Ramos (cell line): ENCODE measurements around the gene TRMT6.

Experiments used
- in situ Hi-C: fragments of 300-500 bp; cut with MboI; formaldehyde crosslinking; loops from one replicate; pipeline ENCODE4 v1.14.3; 2022; ENCODE audit warnings: low sequenced_read_pairs; ENCODE audit not compliant: unreplicated experiment

TRMT6 gene, protein sequence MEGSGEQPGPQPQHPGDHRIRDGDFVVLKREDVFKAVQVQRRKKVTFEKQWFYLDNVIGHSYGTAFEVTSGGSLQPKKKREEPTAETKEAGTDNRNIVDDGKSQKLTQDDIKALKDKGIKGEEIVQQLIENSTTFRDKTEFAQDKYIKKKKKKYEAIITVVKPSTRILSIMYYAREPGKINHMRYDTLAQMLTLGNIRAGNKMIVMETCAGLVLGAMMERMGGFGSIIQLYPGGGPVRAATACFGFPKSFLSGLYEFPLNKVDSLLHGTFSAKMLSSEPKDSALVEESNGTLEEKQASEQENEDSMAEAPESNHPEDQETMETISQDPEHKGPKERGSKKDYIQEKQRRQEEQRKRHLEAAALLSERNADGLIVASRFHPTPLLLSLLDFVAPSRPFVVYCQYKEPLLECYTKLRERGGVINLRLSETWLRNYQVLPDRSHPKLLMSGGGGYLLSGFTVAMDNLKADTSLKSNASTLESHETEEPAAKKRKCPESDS

DNA sequence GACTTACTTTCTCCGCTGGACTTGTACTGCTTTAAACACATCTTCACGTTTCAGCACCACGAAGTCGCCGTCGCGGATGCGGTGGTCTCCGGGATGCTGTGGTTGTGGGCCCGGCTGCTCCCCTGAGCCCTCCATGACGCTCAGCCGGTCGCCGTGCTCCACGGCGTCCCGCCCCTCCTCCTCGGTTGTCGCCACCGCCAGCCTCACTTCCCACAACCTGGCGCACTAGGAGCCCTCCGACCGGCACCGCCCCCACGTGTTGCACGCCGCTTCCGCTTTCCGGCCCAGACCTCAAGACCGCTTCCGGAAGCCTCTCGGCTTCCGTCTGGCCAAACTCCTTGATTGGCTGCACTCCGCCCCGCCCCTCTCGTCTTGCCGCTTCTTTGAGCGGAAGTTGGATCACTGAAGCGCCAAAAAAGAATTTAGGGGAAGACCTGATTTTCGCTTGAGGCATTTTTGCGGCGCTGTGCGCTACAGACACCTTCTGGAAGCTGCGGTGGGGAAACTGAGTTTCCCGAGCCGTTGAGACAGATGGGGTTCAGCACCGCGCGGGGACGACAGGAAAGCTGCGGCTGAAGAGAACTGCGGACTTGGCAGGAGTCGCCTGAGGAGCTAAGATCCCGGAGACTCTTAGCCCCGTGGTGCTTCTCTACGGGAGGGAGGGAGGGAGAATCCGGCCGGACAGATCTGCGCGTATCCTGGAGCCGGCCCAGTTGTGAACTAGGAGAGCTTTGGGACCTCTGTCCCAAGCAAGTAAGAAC, at the start of gene TRMT6, which contains the start of gene MCM8:
Gene TRMT6, minus strand, starts transcription at position 263 of the 761 bp plus-strand sequence. Its CDS starts 128 bp downstream, at position 135.
Gene MCM8, plus strand, starts transcription at position 382 of the 761 bp plus-strand sequence. CDS start 1,364 bp downstream, outside the sequence.
- in situ Hi-C loops, result no loop called here

DNA sequence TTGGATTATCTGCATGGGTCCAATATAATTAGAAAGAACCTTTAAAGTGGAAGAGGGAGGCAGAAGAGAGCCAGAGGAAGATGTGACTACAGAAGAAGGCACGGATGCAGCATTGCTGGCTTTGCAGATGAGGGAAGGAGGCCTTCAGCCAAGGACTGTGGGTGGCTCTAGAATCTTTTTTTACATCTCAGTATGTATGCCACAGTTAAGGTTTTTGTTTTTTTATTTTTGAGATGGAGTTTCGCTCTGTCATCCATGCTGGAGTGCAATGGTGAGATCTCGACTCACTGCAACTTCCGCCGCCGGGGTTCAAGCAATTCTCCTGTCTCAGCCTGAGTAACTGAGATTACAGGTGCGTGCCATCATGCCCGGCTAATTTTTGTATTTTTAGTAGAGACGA, 49.5 kb upstream of the TRMT6 start:
- in situ Hi-C loops, result no loop called here

DNA sequence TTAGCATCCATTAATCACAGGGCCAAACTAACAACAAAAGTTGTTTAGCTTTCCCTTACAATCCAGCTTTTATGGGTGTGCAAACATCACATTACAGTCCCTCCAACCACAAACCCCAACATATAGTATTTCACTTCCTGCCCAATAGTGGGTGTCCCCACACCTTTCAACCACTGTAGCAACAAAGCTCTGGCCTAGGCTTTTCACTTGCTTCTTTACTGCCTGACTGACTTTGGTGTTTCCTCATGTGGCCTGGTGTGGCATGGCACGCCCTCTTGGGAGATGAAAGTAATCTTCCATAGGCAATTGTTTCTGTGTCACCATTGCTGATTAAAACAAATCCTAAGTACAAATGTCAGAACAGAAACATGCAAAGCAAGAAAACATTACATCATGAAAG, 46.4 kb upstream of the TRMT6 start:
- in situ Hi-C loops, result no loop called here

DNA sequence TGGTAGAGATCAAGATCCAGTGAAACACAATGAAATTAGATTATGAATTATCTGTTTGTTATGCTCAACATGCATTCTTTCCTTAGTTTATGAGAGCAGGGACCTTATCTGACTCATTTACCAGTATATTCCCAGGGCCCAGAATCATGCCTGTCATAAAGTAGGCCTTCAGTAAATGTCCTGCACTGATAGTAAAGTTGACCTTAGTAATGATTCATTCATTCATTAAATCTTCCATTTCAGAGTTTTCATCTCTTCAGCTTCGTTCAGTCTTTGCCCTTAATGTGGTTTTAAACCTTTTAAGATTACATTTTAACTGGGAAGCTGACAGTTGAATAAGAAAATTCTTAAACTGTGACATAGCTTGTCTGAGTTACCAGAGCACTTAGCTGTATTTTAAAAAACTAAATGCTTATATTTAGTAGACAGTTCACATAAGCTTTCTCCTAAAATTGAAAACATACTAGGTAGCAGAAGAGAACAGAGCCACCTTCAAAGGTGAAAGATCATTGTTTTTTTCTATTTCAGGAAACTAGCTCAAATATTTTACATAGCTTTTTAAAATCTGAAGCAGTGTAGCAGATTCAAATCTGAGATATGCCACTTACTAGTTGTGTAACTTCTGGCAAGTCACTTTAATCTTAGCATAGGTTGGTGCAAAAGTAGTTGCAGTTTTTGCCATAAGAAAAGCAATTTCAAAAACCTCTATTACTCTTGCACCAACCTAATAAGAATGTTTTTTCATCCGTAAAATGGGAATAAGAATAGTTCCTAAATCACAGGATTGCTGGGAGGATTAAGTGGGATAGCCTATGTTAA, 41.5 kb upstream of the TRMT6 start:
- in situ Hi-C loops, result no loop called here

DNA sequence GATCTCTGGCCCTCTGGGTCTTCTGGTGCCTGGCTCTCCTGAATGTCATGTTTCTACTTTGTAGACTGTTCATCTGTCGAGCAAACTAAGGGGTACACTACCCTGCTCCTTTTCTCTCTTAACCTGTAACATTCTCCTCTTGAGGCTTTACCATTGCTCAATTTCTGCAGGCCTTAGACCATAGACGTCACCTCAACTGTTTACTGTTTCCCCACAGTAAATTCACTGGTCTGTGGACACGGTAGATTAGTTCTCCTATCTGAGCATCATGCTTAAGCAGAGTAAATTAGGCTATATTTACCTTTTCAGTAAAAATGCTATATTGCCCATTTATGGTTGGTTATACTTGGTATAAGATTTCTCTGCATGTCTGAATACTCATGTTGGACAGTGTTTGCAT, 40.6 kb upstream of the TRMT6 start:
- in situ Hi-C loops, result no loop called here

DNA sequence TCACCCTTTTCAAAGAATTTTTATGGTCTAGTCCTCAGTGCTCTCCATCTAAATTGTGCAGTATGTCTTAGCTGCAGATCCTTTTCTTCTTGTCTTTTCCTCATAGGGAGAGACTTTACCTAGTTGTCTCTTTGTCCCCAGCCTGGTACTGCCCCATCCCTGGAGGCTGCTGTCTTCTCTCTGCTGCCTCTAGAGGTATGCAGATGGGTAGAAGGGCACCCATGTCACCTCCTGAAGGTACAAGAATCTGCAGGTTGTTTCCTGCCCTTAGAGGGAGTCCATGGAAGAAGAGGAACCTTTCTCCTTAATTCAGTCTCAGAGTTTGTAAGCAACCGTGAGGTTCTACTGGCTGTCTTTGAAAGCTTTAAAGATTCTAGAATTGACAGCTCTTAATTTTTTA, 39.2 kb upstream of the TRMT6 start:
- in situ Hi-C loops, result no loop called here

DNA sequence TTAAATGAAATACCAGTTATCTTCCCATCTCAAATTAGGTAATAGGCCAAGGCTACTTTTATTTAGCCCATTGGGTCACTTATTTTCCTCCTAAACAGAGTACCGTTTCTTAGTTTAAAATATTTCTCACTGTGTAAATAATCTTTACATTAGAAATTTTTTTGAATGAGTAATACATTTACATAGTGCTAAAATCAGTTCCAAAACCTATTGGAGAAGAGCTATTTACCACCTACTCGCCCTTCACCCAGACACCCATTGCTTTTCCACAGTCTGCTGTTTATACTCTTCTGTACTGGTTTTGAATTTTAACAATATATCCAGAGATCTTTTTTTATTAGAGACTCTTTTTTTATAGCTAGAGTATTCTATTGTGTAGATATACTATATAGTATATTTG, 37.0 kb upstream of the TRMT6 start:
- in situ Hi-C loops, result no loop called here

DNA sequence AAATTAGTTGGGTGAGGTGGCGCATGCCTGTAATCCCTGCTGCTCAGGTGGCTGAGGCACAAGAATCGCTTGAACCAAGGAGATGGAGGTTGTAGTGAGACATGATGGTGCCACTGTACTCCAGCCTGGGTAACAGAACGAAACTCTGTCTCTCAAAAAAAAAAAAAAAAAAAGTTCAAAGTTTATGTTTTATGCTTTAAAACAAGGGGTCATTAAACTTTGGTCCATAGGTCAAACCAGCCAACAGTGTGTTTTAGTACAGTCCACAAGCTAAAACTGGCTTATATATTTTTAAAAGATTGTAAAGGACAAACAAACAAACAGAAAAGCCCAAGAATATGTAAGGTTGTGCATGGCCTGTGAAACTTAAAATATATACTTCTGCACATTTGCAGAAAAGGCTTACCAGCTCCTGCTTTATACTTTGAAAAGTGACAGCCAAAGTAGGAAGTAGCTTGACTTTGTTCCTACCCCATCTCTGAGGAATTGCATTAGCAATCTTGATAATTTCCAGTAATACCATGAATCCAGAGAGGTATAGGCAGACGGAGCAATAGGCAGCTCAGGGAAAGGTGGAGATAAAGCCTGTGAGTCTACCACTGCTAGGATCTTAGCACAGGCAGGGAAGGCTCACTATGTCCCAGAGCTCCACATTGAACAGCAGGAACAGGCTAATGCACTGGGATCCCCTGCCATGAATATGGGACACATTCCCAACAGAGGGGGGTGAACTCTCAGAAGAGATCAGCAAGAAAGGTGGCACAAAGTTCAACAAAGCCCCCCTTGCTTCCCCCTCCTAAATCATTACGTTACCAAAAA, 30.6 kb upstream of the TRMT6 start:
- in situ Hi-C loops, result no loop called here

DNA sequence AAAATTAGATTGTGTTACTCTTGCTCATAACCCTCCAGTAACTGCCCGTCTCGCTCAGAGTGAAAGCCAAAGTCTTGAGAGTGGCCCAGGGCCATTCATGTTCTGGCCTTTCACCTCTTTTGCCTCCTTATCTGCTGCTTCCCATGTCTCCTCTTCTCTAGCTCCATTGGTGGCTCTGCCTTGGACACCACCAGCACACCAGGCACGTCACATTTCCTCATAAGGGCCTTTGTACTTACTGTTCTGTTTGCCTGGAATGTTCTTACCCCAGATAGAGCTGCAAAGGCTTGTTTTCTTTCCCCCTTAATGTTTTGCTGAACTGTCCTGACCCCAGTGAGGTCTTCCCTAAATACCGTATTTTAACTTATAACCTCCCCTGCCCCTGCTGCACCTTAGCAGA, 29.5 kb upstream of the TRMT6 start:
- in situ Hi-C loops, result no loop called here

DNA sequence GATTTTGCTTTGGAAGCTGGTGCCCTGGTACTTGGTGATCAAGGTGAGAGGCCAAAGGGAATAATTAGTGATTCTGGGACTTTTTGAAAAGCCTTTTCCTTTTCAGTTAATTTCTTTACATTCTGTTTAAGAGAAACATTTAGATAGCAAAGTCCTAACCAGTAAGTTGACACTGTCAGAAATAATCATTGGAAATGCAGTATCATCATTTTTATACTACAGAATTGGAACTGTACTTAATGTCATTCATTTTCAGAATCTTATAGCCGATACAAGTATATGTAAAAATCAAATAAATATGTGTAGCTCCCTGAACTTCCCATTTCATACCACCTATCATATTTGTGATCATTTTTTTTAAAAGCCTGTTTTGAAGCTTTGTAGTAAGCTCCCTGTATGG, 27.6 kb upstream of the TRMT6 start:
- in situ Hi-C loops, result no loop called here

DNA sequence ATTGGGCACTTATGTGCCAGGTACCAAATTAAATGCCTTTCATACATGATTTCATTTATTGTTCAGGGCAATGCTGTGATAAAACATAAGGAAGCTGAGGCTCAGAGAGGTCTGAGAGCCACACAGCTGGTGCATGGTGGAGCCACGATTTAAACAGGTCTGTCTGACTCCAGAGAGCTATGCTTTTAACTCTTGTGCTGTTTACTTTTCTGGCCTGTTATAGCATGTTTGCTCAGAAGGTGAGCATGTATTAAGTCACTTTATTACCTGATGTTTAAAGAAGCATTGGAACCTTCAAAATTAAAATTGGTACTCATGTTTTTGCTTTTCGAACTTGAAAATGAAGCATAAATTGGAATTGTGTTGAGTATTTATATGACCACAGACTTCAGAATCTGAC, 26.9 kb upstream of the TRMT6 start:
- in situ Hi-C loops, result no loop called here

DNA sequence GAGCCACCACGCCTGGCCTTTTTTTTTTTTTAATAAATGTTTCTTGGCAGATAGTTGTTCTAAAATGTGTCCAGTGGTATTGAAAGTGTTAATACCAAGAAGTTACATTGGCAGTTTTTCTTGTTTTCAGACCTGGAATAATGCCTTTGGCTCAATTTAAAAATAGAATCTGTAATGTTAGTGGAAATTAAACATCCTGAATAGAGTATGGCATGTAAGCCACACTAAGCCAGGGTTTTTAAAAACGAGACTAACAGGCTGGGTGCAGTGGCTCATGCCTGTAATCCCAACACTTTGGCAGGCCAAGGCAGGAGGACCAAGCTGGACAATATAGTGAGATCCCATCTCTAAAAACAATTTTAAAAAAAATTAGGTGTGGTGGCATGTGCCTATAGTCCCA, 25.4 kb upstream of the TRMT6 start:
- in situ Hi-C loops, result no loop called here

DNA sequence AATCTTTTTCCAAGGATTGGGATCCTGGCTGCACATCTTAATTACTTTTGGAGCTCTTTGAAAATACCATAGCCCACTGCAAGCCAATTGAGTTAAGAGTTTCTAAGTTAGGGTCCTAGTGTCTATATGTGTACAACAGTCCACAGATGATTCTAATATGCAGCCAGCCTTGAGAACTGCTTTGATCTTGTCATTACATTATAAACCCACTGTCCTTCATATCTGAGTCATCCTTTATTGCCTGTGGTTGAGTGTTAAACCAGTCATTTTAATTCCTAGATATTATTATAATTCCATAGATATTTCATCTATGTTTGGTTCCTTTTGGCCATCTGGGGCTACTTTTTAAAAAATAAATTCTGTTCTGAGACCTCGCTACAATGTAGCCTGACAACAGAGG, 24.2 kb upstream of the TRMT6 start:
- in situ Hi-C loops, result no loop called here

DNA sequence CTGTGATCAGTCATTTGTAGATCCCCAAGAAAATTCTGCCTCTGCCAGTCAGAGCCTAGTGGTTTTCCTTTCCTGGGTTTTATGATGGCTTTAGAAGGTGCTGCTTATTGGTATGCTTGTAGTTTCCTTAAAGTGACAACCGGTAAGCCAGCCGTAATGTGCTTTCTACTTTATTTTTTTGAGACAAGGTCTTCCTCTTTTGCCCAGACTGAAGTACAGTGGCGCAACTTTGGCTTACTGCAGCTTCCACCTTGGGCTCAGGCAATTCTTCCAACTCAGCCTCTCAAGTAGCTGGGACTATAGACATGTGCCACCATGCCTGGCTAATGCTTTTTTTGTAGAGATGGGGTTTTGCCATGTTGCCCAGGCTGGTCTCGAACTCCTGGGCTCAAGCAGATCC, 23.6 kb upstream of the TRMT6 start:
- in situ Hi-C loops, result no loop called here

DNA sequence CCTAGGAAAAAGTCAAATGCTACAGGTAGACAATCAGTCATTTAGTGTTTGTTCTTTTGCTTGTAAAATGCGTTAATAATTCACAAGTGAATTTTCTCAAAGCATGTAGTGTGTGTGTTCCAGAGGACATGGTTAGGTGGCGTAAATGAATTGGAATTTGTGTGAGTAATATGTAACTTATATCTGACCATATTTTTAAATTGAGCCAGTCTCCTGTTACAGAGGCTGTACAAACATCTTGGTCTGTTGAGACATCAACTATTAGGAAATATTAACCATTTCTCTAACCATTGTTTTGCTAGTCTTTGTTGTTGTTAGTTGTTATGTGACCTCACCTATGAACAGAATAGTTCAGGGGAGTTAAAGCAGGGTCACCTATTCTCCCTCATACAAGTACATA, 22.8 kb upstream of the TRMT6 start:
- in situ Hi-C loops, result no loop called here

DNA sequence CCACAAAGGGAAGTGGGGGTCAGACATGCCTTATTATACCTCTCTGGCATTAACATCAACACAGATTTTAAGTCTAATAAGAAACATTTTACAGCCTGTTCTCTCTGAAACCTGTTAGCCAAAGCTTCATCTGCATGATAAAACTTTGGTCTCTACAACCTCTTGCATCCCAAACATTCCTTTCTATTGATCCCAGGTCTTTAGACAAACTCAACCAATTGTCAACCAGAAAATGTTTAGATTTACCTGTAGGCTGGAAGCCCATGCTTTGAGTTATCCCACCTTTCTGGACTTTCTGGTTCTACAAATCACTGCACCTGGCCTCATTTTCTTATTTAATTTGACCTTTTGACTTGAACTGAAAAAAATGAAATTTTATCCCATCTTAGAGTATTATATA, 20.9 kb upstream of the TRMT6 start:
- in situ Hi-C loops, result no loop called here

DNA sequence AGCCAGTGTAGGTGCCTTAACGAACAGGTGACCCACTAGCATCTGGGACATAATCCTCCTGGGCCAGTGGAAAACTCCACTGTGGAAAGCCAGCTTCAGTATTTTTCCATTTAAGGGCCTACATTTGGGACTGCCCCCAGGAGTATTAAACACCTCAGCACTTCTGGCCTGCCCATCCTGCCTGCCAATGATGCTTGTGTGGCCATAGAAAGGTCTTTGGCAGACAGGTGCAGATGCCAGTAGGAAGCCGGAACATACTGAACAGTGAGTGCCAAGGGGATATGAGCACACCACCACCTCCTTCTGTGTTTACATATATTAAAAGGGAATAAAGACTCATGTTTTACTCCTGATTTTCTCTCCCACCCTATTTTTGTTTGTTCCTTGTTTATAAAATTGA, 20.0 kb upstream of the TRMT6 start:
- in situ Hi-C loops, result no loop called here

DNA sequence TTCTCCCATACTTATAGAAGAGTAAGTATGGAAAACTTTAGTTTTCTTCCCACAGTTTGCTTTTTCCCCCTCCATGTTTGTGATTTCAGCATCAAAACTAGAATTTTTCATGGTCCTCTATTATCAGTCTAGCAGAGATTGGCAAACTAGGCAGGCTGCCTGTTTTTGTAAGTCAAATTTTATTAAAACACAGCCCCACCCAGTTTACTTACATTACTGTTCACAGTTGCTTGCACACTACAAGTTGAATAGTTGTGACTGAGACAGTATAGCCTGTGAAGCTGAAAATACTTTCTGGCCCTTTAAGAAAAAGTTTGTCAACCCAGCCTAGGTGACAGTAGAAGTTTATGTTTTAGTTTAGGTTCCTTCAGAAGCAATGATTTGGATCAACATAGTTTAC, 19.6 kb upstream of the TRMT6 start:
- in situ Hi-C loops, result no loop called here

DNA sequence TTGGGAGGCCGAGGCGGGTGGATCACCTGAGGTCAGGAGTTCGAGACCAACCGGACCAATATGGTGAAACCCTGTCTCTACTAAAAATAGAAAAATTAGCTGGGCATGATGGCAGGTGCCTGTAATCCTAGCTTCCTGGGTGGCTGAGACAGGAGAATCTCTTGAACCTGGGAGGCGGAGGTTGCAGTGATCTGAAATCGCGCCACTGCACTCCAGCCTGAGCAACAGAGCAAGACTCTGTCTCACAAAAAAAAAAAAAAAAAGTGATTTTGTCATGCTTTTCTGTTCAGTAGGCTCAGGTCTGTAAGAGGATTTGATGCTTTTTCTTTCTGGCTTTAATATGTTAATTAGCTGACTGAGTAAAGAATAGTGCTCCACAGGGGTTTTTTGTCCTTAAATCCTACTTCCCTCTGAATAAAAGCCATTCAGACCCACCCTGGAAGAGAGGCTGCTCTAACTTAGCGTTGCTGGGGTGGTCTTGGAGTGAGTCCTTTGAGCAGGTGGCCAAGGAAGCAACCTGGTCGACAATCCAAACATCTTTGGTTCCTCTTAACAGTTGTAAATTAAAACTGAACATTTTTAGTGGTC, 19.1 kb upstream of the TRMT6 start:
- in situ Hi-C loops, result no loop called here
